HuH-7.5 (cell line): ENCODE results near the gene FAM227B.
"Not testable (repeated sequence)": the region's sequence is repeated elsewhere in the genome, so short reads cannot be mapped to it uniquely, and the experiment has no call there.

Experiments used
- DNase-seq: peaks from one replicate; pipeline ENCODE4 v3.0.0; 2011; ENCODE audit warnings: low spot score

The FAM227B gene

DNA sequence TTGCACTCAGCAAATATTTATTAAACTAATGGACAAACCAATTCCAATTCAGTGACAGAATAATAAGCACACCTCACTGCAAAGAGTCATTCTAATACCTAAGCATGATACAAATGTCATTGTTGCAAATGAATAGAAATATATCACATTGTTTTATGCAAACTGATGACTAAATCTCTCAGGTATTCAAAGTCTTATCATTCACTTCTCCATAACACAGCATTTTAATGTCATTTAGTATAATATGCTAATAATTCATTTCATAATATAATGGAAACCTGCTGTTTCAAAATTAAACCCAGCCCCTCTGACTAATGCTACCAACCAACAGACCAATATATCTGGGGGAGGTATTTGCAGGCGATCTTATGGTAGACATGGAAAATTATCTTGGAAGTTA, 125.8 kb downstream of the FAM227B start:
- DNase-seq, result no peak

- DNase-seq, result no peak
These were observed 127.8 kb downstream of the FAM227B start for GRCh38 chr15:49492830-49493229.

- DNase-seq, result no peak
These were observed 128.5 kb downstream of the FAM227B start for GRCh38 chr15:49492151-49492550.

DNA sequence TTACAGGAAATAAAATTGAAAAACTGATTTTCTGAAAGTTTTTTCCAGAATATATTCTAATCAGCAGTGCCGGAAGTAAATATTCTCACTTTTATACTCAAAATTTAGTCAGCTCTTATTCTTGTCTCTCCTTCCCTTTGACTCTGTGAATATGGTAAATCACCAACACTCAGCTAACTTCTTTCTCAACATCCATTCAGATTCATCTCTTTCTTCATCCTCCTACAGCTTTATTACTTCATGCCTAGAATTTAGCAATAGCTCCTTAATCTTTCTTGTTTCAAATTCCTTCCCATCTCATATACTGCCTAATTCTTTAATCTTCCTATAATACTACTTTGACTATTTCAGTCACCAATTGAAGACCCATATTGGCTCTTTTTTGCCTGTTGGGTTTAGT, 129.7 kb downstream of the FAM227B start:
- DNase-seq, result no peak

GRCh38 chr15:49485401-49485800, 135.2 kb downstream of the FAM227B start:
- not testable (repeated sequence) for DNase-seq

GRCh38 chr15:49478982-49479381, 141.6 kb downstream of the FAM227B start:
- not testable (repeated sequence) for DNase-seq

- not testable (repeated sequence) for DNase-seq
These were observed 142.6 kb downstream of the FAM227B start for GRCh38 chr15:49478021-49478420.

DNA sequence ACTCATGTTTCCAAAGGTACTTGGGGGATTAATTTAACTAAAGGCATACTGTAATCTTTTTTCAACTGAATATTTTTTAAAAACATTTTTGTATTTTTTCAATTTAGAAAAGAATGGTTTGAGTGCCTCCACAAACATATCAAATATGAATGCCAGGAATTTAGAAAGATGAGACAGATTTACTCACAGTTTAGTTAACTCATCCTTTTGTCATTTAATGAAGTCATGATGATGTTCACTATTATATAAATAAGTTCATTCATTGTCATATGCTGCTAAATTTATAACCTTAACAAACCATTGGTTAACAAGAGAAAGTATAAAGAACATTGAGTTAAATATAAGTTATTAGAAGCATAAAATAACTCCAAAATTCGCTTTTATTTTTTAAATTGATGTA, 147.6 kb downstream of the FAM227B start:
- DNase-seq, result no peak

- DNase-seq, result no peak
These were observed 148.3 kb downstream of the FAM227B start for GRCh38 chr15:49472338-49472737.

- no peak for DNase-seq
These were observed 148.9 kb downstream of the FAM227B start for GRCh38 chr15:49471733-49472132.

DNA sequence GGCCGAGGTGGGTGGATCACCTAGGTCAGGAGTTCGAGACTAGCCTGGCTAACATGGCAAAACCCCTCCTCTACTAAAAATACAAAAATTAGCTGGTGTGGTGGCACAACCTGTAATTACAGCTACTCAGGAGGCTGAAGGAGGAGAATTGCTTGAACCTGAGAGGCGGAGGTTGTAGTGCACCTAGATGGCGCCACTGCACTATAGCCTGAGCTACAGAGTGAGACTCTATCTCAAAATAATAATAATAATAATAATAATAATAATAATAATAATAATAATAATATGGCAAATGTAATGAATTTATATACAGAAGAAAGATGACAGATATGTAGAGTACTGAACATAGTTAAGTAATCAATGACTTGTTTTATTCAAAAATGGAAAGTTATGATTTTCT, 149.4 kb downstream of the FAM227B start:
- not testable (repeated sequence) for DNase-seq

DNA sequence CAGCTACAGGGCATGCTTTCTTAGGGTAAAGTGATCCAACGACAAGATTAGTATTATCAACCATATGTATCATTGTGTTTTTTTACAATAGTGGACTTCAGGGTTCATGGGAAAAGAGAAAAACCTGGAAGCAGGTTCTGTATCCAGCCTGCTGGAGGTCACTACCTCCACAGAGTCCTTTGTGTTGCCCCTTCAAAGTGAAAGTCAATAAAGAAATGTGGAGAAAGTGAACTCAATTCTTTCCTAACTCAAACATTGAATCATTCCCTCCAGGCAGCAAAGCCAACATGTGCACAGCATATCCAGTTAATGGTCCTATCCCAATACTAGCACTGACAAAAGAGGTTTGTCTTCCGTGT, 152.2 kb downstream of the FAM227B start:
- DNase-seq, result no peak

- DNase-seq, result no peak
These were observed 152.7 kb downstream of the FAM227B start for GRCh38 chr15:49467746-49468480.

DNA sequence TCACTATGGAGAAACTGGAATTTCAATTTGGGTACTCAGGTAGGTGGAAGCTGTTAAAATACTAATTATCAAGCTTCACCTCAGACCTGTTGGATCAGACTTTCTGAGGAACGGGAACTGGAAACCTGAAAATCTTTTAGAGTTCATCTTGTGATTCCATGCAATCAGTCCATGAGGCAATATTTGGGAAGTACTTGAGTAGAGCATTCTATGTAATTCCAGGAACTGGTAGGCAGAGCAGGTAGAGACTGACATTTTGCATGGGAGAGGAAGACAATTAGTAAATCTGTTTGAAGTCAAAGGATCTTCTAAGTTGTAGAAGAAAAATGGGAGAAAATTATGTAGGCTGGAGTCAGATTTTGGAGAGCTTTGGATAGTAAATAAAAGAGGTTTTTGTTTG, 154.5 kb downstream of the FAM227B start:
- DNase-seq, result no peak

GRCh38 chr15:49464522-49464921, 156.1 kb downstream of the FAM227B start:
- DNase-seq, result no peak

GRCh38 chr15:49462232-49462844, 158.3 kb downstream of the FAM227B start:
- DNase-seq, result no peak

DNA sequence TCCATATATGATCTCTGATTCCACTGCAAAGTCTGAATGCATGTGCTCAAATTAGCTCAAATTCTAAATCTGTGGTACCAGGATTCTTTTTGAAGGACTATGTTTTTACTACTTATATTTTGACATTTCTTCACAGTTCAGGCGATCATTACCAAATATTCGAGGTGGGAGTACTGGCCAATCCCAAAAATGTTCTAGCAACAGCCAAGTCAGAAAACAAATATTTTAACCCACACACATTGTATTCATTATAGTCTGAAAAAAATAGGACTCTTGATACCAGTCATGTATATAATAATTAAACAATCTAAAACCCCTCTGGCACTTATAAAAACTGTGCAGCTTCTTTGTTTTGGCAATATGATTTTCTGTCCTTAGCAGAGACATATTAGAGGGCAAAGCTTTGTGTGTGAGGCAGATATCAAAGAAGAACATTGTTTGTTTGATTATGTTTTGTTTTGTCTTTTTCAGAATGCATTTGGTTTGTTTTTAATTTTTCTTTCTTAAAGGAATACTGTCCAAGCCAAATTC, 160.1 kb downstream of the FAM227B start:
- DNase-seq, result no peak

DNA sequence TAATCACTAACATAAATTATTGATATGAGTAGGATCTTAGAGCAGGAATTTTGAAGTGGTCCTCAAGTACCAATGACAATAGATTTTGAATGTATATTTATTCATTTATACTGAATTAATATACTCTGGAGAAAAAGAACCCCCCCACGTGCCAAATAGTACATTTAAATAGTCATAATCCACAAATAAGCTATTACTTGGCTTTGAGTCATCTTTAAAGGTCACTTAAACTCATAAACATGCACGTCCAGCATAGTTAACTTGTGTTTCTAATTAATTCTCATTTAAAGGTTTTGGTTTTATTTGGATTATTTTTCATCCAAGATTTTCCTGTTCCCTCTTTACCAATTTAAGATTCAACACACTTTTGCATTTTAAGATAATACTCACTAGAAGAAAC, 162.5 kb downstream of the FAM227B start:
- no peak for DNase-seq

DNA sequence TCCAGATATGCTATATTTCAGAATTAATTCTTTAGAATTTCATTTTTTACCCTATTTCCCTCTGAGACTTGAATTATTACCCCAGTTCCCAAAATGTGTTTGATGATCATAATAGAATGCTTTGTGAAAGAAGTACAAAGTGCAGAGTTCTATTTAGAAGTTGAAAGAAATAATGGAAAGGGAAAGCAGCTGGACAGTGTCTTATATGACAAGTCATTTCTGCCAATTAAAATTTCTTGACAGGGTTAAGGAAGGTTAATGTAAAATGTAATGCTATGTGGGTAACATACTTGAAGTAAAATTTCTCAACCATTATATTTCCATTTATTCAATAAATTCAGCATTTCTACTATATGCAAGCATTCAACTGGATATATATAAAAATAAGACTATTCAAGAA, 164.5 kb downstream of the FAM227B start:
- no peak for DNase-seq

DNA sequence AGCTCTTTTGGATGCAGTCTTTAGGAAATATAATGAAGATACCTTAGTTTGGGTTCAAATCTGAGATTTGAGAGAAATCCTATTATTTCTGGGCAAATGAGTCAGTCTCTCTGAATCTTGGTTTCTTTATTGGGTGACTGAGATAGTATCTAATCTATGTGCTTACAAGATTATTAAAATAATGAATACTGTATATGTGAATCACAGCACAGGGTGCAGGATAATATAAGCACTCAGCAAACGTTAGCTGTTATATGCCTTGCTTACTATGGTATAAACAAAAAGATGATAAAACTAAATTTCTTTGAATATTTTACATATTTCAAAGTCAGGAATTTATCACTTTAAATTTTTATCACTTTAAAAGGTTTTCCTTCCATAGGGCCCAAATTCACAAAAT, 168.0 kb downstream of the FAM227B start:
- DNase-seq, result no peak

DNA sequence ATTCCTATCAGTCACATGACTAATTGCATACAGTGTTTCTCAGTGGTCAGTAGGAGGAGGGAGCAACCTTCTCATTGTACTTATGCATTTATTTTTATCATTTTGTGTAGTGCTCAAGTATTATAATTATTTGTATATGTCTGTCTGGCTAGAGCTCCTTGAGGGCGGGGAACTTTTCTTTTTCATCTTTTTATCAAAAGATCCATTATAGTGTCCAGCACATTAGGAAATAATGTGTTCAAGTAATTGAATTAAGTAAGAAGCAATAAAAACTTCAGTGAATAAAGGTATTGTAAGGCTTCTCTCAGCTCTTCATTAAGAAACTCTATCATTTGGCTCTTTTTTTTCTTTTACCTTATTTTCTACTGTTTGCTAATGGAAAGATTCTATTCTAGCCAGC, 178.8 kb downstream of the FAM227B start:
- DNase-seq, result no peak

GRCh38 chr15:49441356-49441755, 179.3 kb downstream of the FAM227B start:
- DNase-seq, result no peak

- no peak for DNase-seq
These were observed 180.8 kb downstream of the FAM227B start for GRCh38 chr15:49439678-49440395.
